ELF-1 (cell line): ENCODE results near the gene PNISR.

ENCODE experiments used
- DNase-seq: peaks from one replicate; pipeline ENCODE4 v3.0.0-alpha.2; 2016; ENCODE audit warnings: low read depth, low spot score

The PNISR gene

DNA sequence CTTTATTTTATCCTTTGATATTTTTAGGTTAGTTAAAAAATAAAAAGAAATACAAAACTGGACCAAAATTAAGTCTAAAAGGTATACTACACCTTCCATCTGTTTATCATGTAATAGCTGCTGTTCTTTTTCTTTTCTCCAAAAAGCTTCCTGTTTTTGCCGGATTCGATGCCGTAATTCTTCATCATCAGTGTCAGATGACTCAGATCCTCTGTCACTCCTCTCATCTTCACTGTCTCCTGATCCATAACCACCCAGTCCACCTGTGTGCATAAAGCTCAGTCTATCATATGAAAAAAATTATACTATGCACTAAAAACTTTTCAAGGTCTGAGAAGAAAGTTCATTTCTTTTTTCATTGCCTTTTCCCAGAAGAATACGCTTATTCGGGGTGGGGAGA is 22.7 kb downstream of the PNISR start:
- DNase-seq: no peak

GRCh38 chr6:99397287-99397686 is 27.8 kb downstream of the PNISR start:
- no peak for DNase-seq

DNA sequence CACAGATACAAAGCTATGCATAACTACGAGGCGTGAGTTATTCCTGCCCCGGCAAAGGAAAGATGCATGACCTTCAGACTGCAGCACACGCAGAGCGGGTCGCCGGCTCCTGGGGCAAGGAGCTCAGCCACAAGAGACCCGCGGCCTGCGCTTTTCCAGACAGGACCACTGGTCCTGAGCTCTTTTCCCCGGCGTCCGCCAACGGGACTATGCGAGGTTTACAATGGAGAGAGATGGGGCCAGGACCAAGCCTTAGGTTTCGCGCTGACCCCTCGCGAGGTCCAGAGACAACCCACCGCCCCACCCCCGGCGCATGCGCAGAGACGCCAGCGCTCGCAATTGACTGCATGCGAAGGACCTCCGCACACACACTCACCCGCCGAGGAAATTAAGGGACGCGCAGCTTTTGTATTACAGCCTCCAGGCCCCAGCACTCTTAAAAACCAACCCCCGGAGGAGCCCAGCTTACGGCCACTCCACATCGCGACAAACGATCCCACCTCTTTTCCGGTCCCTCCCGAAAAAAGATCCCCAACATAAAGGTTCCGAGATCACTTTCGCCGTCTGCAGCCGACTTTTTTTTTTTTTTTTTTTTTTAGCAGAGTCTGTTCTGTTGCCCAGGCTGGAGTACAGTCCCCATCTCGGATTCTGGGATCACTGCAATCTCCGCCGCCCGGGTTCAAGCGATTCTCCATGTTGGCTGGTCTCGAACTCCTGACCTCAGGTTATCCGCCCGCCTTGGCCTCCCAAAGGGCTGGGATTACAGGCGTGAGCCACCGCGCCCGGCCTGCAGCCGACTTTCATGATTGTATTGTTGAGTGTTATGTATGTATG is 31.2 kb downstream of the PNISR start, which contains the start of gene COQ3:
TSS of gene COQ3 (minus strand) at position 498 of the 834 bp plus-strand sequence. CDS start at position 482, 16 bp downstream.
- peak; percentile 97 for DNase-seq

DNA sequence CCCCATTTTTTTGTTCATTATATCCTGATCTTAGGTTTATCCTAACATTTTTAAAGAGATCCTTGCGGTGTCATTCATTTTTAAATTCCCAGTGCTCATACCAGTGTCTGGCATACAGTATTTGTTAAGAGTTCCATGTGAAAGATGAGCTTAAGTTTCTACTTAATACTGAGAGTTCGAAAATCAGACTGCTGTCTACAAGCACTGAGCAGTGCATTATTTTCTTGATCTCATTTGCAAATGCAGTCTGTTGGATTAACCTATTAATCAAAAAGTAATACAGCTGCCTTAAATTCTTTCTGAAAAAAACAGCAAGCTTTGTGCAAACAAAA is 31.8 kb downstream of the PNISR start:
- DNase-seq: no peak

- DNase-seq: no peak
Measured at GRCh38 chr6:99390896-99391295, 34.2 kb downstream of the PNISR start.

GRCh38 chr6:99384507-99384906 is 40.6 kb downstream of the PNISR start:
- no peak for DNase-seq

DNA sequence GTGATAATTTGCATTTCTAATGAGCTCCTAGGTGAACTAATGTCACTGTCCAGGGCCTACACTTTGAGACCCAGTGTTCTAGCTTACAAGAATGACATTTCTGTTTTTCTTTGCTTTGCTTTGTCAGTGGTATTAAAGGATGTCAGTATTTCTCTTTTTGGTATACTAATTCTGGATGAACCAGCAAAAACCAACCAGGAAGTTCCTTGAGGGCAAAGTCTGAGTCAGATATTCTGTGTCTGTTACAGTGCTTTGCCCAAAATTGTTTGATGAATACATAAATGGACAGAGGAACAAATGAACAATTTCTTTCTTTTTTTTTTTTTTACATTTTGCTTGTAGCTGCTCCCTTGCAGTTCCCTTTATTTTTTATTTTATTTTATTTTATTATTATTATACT is 46.5 kb downstream of the PNISR start:
- DNase-seq: no peak

- DNase-seq: no peak
Measured at GRCh38 chr6:99369533-99369932, 55.6 kb downstream of the PNISR start.

DNA sequence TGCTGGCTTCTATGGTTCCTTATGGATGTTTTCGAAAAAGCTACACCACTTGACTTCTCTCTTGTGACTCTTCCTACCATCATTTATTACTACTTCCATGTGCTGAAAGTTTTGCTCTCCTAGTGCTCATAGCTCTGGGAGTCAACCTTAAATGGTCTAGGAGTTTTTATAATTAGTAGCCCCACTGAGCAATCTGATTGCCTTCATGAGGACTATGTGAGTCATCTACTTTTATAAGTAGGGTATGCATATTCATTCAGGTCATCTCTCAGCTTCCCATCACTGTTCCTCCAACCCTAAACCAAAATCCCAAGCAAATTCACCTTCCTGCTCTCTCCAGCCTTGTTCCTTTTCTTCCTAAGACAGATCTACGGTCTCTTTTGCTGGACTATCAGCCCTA is 58.3 kb downstream of the PNISR start:
- no peak for DNase-seq

- DNase-seq: no peak
Measured at GRCh38 chr6:99364026-99364425, 61.1 kb downstream of the PNISR start.

DNA sequence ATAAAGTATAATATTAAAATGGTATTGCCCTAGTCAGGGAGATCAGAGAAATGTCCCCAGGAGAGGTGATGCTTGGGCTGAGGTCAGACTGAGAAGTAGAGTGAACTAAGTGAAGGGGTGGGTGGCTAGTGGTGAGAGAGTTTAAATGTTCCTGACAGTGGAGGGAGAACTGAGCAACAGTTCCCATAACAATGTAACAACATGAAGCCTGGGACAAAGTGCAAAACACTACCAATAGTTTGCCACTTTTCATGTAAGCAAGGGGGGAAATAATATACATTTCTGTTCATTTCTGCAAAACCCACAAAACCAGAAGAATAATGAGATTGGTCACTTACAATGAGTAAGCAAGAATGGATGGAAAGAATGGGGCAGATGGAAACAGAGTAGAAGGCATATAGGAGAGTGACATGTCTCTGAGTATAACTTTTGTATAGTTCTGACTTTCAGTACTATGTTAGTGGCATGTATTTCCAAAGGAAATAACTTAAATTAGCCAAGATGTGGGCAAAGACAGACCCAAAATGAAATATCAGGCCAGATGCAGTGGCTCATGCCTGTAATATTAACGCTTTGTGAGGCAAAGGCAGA is 62.3 kb downstream of the PNISR start:
- DNase-seq: no peak

GRCh38 chr6:99359800-99360199 is 65.3 kb downstream of the PNISR start:
- DNase-seq: no peak

GRCh38 chr6:99356641-99357040 is 68.5 kb downstream of the PNISR start:
- no peak for DNase-seq

- DNase-seq: no peak
Measured at GRCh38 chr6:99354983-99355382, 70.1 kb downstream of the PNISR start.

DNA sequence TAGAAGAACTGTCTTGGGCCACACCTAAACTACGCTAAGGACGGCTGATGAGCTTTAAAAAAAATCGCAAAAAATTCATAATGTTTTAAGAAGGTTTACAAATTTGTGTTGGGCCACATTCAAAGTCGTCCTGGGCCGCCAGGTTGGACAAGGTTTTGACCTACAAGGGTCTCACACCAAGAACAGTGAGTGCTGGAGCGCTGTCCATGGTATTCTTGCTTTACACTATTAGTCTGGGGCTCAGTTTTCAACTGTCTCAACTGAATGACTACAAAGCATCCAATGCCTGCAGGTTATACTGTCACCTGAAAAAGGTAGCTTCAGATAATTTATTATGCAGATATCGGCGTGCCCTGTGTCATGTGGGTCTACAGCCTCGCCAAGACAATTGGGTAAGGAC is 72.0 kb downstream of the PNISR start:
- DNase-seq: no peak

DNA sequence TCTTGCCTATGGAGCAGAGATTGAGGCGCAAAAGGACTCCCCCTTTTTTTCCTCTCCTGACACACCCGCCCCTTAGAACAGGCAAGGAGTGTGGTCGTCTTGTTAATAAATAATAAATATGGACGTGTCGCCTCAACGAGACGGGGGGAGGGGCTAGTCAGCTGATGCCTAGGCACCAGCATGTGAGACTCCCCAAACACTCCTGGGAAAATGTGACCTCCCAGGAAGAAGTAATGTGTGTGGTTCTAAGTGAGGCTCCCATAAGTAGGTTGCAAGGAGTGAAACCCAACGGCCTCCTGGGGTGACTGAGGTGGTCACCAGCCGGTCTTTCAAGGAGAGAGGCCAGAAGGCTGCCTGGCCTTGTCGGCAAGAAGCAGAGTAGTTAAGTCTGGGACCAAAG is 74.5 kb downstream of the PNISR start:
- DNase-seq: no peak

DNA sequence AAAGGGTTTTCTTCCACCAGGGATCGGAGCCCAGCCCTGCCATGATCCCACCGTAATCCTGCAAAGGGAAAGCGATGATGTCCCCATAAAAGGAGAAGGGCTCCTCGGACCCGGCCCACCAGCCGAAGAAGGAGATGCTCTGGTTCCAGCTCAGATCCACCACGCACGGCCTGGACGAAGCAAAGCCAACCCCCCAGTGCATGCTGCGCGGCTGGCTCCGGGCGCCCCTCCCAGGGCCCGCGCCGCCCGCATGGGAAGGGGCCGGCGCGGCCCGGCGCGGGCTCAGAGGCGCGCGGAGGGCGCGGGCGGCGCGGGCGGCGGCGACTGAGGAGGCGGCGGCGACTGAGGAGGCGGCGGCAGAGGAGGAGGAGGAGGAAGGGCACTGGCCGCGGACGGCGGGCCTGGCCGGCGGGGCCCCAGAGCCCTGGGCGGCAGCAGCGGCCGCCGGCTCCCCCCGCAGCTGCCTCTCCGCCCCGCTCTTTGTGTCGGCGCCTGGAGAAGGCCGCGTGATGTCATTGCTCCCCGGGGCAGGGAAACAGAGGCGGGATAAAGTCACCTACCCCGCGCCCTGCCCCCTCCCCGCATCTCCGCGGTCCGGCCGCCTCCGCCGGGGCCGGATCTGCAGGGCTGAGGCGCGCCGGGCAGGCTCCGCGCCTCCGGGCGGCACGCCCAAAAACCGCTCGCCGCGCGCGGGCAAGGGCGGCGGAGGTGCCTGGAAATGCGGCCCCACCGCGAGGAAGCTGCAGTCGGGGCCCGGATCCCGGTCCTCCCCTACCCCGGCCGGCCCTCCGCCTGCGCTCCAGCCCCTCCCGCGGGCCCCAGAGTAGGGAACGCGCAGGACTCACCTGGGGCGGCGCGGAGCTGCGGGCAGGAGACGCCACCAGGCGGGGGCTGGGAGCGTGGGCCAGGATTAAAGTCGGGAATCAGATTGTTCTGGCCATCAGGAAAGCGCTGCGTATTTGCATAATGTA is 75.7 kb downstream of the PNISR start, which contains the start of gene FAXC:
TSS of gene FAXC (minus strand) at position 504 of the 971 bp plus-strand sequence. CDS start at position 202, 302 bp downstream.
- DNase-seq: peak; percentile 81

DNA sequence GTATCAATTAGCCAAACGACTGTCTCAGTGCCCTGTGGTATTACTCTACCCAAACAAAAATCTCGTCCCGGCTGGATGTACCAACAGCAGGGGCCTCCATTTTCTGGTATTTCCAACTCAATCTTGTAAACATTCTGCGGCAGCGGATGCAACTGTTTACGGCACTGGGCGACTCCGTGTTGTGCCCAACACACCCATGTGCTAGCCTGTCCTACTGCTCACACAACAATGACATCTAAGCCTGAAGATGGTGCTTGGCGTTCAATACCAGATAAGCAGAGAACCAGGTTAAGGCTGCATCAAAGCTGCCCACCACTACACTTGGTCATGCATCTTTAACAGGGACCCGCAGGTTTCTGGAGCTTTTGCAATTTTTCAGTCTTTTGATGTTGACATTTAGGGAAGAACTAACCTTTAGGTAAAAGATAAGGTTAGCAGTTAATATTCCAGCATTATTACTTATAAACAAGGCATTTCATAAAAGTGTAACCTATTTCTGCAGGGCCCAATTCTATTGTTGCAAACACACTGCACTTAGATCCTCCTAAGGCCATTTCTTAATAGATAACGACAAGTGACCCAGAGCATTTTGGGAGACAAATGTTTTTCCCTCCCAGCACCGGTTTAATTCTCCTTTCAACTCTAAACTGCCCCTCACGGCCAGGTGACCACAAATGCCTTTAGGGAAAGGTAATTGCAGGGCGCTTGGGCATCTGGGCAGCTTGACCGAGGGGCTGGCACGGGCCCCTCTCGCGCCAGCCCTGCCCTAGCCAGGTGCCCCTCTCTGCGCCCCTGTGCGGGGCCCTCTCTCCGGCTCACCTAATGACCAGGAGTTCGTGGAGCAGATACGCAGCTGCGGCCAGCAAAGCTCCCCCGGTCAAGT is 76.6 kb downstream of the PNISR start:
- no peak for DNase-seq
